HG03066 (cell line): ENCODE results near the gene CEP63.

Experiments used
- ATAC-seq: cut with Tn5 transposase; IDR thresholded peaks from one replicate; pipeline ENCODE4 v1.9.1; 2021; ENCODE audit warnings: low read depth; ENCODE audit not compliant: unreplicated experiment

Gene CEP63

DNA sequence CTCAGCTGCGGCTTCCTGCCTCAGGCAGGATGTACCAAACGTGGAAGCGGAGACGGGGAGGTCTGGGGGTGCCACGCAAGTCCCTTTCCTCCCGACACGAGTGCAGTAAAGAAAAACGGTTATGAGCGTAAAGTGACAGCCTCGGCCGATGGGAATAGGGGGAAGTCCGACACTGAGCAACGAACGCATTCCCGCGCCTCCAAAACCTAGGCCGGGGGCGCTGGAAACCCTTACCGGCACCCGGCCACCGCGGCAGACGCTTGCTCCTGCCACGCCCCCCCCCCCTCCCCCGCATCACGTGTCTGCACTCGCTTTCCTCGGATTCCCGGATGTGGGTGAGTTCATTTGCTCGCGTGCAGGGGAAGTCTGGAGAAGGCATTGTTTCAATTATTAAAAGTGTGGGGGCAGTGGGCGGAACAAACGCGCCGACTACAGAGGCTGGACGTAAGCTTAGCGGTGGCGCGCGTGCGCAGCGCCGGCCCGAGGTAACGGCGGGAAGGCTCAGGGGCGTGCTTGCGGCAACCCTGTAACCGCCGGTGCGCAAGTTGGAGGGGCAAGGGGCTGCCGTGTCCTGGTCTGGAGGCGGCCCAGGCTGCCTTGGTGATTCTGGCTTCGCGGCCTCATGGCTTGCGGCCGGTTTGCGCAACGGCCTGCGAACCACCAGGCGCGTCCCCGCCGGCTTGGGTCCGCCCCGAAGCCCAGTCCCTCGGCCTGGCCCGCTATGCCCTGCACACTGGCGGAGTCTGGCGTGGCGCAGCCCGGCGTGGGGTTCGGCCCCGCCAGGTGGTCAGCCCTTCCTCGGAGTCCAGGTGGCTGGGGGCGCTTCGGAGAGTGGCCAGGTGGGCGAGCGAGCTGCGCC lies at the start of gene CEP63, which contains the start of gene ANAPC13:
TSS of gene CEP63 (plus strand) at position 340 of the 859 bp plus-strand sequence. CDS start 9,264 bp downstream, outside the sequence.
TSS of gene ANAPC13 (minus strand) at position 268 of the 859 bp plus-strand sequence. CDS start 3,081 bp downstream, outside the sequence.
- ATAC-seq, result peak; percentile 78

DNA sequence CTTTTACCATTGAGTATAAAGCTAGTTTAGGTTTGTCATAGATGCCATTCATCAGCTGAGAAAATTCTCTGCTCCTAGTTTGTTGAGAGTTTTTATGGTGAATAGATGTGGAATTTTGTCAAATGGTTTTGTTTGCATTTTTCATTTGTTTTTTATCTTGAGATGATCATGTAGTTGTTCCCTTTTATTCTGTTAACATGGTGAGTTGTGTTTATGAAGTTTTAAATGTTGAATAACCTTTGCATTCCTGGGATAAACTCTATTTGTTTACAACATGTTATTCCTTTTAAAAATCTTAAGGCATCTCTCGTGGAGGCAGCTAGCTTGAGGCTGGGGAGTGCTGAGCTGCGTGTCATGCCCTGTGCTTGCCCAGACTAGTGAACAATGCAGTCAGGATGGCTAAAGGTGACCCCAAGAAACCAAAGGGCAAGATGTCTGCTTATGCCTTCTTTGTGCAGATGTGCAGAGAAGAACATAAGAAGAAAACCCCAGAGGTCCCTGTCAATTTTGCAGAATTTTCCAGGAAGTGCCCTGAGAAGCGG lies 48.6 kb upstream of the CEP63 start:
- no peak for ATAC-seq

DNA sequence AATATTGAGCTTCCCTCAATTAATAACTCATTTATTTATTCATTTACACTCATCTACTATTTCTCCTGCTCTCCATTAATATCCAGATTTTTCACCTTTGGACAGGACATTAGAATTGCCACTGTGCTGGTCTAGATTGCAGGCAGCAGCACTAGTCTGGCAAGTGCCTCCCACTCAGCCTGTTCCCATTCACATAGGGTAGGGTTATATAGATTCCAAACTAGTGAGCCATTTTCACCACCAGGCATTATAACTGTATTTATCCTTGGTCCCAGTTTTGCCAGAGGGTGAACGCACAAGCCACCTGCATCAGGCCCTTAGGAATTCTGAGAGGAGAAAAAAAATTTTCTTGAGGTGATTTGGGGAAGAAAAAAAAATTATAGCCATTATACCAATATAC lies 44.5 kb upstream of the CEP63 start:
- no peak for ATAC-seq

DNA sequence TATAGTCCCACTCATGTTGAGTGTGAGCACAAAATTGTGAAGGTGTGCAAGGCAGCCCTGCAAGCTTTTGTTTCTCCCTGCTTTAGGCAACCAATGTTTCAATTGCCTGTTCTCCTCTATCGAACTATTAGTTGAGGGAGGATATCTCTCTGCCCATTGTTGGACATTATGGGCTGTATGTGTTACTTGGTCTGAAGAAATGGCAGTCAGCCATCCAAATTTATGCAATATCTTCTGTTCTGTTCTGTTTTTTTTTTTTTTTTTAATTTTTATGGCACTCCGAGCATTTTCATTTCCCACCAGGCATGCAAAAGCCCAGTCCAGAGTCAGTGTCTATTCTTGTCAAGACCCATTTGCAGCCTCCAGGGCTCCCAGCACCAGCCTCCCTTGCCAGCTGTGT lies 44.0 kb upstream of the CEP63 start:
- ATAC-seq, result no peak

DNA sequence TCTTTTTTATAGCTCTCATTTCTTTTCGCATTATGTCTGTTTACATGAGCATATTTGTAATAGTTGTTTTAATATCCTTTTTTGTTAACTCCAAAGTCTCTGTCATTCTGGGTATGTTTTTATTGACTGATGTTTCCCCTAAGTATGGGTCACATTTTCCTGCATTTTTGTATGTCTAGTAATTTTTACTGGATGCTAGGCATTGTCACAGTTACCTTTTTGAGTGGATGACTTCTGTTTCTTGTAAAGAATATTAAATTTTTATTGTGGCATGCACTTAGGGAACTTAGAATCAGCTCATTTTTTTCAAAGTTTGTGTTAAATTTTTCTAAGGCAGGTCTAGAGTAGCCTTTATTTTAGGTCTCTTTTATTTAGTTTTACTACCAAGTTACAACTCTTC lies 40.8 kb upstream of the CEP63 start:
- ATAC-seq, result no peak

DNA sequence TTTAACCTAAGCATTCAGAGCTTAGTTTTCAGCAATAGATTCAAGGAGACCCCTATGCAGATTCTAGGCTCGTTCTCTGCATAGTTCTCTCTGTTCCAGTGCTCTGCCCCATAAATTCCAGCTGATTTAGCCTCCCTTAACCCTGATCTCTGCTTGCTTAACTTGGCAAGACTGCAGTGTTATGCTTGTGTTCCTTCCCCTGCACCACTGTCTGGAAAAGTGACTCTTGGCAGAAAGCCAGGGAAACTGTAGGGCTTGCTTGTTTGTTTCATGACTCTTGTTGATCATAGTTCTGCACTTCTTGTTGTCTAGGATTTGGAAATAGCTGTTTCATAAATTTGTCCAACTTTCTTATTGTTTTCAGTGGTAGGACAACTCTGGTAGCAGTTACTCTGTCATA lies 40.2 kb upstream of the CEP63 start:
- ATAC-seq, result no peak

DNA sequence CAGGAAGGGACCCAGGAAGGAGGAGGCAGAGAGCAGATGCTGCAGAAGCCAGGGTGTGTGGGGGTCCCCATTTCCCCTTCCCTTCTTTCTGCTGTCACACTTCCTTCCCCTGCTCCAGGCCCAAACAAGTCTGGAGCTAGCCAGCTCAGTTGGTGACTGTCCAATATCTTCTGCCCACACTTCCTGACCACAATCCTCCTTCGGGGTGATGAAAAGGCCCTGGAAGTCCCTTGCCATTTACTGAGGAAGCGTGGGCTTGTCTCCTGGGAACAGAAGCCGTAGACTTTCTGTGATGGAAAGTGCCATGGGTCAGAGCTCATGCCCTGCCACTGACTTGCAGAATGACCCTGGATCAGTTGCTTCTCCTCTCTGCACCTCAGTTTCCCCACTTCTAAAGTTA lies 39.1 kb upstream of the CEP63 start:
- no peak for ATAC-seq

DNA sequence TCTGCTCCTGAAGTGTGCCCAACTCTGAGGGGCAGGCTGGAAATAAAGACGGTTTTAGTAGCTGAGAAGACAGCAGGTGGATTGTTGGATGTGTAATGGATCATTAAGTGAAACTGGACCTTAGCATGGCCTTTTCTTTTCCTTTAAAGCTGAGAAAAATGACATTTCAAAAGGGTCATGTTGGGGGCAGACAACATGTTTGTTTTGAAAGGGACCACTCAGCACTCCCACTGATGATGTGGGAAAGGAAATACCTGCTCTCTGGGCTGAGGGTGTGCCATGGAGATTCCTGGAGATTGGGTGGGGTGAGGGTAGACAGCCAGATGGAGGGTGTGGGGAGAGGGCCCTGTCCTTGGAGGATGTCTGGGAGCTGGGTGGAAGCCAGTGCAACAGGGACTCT lies 38.5 kb upstream of the CEP63 start:
- ATAC-seq, result no peak

DNA sequence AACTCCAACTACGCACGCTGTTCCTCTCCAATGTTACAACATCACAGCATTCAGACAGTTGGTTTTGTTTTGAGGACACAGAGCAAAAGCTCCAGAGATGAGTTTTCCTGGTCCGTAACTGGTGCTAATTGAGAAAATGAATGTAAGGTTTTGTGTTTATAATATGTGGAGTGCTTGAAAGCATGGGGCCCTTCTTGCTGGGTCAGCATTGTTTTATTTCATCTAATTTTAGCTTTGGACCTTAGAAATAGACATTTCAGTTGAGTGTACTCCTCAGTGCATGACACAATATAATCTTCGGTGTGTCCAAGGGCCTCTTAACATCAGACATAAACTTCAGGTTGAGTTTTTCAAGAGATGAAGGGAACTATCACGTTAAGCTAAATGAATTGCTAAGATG lies 37.2 kb upstream of the CEP63 start:
- no peak for ATAC-seq

DNA sequence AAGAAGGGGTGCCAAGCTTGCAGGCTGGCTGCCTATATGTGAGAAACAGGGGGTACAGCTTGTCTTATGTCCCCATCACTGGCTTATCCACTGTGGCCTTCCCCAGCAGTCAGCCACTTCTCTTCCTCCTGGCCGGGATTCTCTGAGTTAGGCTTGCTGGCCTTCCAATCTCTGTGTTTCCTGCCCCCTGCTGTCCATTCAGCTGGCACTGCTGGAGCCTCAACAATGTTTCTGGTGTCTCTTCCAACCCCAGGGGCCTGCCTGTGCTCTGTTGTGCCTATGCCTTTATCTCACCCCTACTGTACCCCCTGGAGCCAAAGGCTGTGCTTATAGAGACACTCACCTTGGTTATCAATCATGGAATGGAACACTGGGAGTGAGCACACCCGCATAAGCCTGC lies 36.6 kb upstream of the CEP63 start:
- ATAC-seq, result no peak

DNA sequence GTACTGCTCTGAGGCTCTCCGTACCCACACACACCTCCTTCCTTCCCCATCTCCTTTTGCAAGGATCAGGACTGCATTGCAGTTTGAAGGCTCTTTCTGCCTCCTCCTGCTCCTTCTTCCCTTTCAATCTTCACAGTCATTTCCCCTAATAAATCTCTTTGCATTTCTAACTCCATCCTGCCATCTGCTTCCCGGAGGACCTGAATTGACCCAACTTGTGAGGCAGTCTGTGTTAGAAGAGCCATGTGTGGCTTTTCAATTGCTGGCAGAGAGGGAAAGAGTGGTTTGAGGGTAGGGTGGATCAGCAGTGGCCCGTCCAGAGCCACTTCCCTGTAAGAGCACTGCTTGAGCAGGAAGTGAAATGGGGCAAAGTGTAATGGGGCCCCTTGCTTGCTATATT lies 35.9 kb upstream of the CEP63 start:
- no peak for ATAC-seq

DNA sequence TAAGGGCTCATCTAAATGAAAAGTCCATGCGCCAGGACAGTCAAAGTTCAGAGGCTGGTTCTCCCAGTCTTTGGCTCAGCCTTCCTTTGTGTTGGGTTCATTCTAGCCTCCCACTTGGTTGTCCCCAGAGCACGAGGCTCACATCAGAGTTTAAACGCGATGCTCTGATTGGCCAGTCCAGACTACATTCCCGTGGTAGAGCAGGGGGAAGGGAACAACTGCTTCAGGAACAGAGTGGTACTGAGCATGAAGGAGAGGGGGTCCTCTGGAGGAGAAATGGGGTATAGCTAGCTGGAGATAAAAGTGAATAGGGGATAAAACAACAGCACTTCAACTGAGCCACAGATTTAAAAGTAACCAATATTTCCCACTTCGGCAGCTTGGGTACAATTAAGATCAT lies 32.2 kb upstream of the CEP63 start:
- no peak for ATAC-seq

DNA sequence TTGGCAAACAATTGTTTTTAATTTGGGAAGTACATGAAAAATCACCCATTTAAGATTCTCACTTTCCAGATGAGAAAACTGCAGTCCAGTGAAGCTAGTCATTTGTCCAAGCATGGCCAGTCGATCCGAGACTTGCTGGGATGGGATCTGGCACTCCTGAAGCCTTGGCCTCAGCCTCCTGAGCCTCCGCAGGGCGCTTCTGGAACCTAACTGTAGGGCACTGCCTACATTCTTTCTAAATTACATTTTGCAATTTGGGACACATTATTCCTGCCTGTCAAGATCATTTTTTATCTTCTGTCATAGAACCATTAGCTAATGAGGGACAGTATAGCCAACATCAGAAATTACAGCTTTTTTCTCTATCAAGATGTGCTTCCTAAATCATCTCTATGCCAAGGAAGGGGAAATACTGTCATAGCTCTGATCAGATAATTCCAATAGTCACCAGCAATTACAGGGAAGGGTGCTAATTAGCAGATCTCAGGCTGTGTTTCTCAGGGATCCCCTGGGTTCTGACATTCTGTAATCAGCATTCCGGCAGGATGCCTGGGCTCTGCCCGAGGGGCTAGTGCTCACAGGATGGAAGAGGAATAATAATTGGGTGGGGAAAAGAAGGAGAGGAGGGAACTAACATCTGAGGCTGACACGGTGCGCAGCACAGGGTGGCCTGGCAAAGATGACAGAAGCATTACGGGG lies 28.3 kb upstream of the CEP63 start:
- ATAC-seq, result no peak

DNA sequence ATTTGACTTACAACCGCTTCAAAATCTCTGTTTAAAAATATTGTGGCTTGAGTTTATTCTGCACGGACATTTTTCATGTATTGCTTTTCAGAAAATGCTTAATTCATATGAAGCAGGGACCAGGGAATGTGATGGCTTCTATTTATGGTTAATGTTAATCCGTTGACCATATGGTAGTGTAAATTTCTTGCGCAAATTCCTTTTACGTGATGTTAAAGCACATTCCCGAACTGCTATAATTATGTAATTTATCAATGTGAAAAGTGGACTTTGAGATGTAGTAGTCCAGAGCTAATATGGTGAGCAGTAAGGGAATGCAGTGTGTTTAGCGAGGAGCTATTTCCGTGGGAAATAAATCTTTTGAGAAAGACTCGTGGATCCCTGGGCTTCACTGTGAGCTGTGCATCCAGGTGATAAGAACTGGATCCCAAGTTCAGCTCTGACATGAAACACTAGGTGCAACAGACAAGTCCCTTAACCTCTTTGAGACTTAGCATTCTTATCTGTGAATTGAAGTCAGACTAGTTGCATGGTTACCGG lies 27.4 kb upstream of the CEP63 start:
- no peak for ATAC-seq

DNA sequence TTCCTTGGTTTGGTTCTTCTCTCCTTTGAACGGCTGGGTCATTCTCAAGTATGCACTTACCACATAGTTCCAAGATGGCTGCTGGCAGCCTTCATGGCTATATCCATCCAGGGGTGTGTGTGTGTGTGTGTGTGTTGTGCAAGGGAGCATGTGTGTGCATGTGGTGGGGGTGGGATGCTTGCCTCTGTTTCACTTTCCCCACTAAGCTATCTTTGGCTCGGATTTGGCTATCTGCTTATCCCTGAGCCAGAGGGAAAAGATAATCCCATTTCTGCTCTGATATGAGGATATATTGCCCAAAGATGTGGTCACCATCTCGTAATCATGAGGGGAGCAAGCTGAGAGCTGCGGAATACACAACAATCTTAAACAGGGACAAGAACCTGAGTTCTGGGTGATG lies 26.3 kb upstream of the CEP63 start:
- ATAC-seq, result no peak

DNA sequence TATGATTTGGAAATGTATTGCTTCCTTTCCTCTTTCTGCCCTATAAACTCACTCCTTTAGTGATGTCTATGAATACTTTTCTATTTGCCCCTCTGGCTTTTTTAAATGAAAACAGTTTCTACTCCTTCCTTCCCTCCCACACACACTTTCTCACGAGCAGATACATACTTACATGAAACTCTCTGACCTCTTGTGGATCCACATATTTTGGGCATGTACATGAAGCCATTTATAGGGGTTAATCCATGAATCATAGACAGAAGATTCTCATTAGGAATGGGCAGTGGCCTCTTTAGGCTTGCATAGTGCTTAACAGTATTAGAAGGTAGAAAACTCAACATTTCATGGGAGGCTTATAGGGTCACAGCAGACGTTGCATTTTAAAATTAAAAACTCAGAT lies 24.9 kb upstream of the CEP63 start:
- ATAC-seq, result no peak

DNA sequence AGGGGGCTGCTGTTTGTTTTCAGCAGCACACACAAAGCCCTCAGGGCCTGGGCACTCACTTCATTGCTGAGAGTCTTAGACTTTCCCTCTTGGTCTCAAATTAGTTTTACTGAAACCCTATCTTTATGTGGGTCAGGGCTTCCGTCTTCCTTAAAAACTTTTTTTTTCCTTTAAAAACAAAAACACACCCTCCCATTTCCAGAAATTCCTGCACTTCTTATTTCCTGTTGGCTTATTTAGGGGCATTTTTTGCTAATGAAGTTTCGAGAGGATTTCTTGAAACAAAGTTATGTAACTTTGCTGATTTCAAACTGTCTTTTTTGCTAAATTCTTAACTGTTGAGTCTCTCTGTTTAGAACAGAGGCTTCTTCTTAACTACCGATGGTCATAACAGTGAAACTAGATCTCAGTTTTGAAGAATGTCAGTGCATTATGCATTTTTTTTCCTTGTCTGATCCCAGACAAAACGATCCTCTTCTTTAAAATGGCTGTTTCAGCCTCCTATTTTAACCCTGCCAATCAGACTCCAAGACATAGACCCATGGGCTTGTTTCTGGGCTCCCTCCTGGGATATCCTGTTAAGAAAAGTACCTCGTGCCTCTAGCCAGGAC lies 23.4 kb upstream of the CEP63 start:
- ATAC-seq, result no peak

DNA sequence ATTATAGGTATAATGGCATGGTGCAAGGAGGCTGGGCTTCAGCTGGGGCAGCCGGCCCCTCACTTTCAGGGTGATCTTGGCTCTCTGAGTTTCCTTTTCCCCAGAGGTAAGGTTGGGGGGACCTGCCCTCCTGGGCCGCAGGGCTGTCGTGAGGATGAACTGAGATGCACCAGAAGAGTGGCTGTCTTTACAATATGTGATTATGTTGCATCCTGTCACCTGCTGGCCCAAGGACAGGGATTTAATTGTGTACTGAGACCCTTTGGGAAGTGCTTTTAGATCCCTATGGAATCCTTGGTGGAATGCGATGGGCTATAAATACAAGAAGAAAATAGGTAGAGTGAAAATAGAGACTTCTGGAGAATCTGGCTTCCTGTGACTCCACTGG lies 22.2 kb upstream of the CEP63 start:
- no peak for ATAC-seq

DNA sequence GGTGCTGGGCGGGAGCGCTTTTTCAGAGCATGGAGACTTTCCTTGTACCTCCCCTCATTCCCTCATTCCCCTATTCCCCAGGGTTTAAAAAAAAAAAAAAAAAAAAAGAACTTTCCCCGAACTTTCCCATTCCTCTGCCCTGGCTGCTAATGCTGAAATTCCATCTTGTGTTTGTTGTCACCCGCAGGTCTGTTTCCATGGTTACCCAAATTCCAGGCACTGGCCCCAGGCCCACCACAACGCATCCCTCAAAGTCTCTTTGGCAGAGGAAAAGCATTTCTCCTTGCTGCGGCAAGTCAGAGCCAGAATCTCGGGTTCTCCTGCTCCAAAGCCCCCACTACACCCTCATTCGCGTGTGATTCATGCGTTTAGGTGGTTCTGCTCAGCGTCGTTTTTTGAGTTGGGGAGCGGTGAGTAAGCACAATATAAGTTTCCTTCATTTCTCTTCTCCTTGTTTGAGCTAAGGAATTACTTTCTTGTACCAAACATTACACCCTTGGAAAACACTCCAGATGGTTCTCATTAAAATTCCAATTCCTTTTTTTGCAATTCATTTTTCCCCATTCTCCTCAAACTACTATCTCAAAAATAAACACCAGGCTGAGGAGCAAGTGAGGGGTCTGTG lies 21.7 kb upstream of the CEP63 start:
- no peak for ATAC-seq

DNA sequence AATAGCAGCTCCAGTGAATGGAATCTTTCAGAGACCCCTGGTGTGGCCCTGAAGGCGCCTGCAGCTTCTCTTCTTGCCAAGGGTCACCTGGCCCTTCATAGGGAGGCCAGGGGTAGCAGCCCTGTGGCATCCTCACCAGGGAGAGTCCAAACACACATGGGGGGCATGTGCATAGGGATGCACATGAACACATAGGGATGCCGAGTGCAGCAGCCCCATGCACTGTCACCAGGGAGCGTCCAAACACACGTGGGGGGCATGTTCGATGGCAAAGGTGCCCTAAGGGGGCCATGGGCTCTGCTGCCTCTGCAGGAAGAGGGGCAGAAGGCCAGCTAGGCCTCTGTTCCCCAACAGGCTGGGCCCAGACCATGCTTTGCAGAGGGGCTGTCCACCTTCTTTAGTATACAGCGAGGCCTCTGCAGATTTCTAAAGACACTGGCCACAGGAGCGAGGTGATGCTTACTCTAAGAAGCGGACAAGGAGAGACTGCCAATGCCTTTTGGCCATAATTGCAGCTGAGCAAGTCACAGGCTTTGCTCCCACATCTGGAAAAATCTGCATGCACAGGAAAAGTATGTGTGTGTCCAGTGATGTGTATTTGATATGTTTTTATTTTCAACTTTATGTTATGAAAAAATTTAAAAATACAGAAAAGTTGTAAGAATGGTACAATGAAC lies 21.0 kb upstream of the CEP63 start:
- ATAC-seq, result no peak
